ENCODE measurements around the gene SLC38A8. TPM values are rescaled to one million over a fixed set of nuclear protein-coding genes. Genes with fewer than 3 reads are reported as not detected.

SLC38A8 gene
- total RNA-seq, 3 donors from 2014 or later: not detected

GRCh38 chr16:84021488-84021887 lies 21.1 kb downstream of the SLC38A8 start:
- H3K4me1 ChIP-seq: no peaks in the 10 kb centered on the region
- peaks cover 0 to 3% of the 10 kb centered on the region in 2 donors for H3K27me3 ChIP-seq
- no peak overlapping the region for H3K27ac ChIP-seq
- intact Hi-C loops (cut with DNase I; ENCODE audit: low total_unique reads): loop anchor here (1.0 kb wide), 1 partner anchor 19 kb away; no protein-coding TSS in a partner anchor
- DNase-seq (ENCODE audit: low spot score in 2 of 2): no peak
- H3K9me3 ChIP-seq: peaks cover 0 to 15% of the 10 kb centered on the region in 2 donors
- H3K36me3 ChIP-seq: no peaks in the 10 kb centered on the region
- TF ChIP-seq POLR2AphosphoS5 (IDR thresholded peaks at IDR 0.05) (no peak), POLR2A (IDR thresholded peaks at IDR 0.05) (no peak), CTCF (IDR thresholded peaks at IDR 0.05) (no peak)
- no peak overlapping the region for H3K4me3 ChIP-seq

- H3K36me3 ChIP-seq: no peaks in the 10 kb centered on the region
- no peaks in the 10 kb centered on the region for H3K4me1 ChIP-seq
- H3K4me3 ChIP-seq: no peak overlapping the region
- DNase-seq (ENCODE audit: low spot score in 2 of 2): no peak
- H3K27me3 ChIP-seq: no peaks in the 10 kb centered on the region
- H3K9me3 ChIP-seq: peaks cover 0 to 15% of the 10 kb centered on the region in 2 donors
- intact Hi-C loops (cut with DNase I; ENCODE audit: low total_unique reads): no loop called here
- H3K27ac ChIP-seq: no peak overlapping the region
- TF ChIP-seq POLR2A (IDR thresholded peaks at IDR 0.05): no peak
- no peak for TF ChIP-seq CTCF (IDR thresholded peaks at IDR 0.05)
- TF ChIP-seq POLR2AphosphoS5 (IDR thresholded peaks at IDR 0.05): no peak
These were observed 22.2 kb downstream of the SLC38A8 start for GRCh38 chr16:84020353-84020752.

GRCh38 chr16:84018710-84019109 lies 23.9 kb downstream of the SLC38A8 start:
- Histone ChIP-seq H3K27ac (no peak overlapping the region), H3K36me3 (no peaks in the 10 kb centered on the region), H3K4me3 (no peak overlapping the region), H3K27me3 (no peaks in the 10 kb centered on the region), H3K4me1 (no peaks in the 10 kb centered on the region), H3K9me3 (peaks cover 0 to 15% of the 10 kb centered on the region in 2 donors)
- intact Hi-C loops (cut with DNase I; ENCODE audit: low total_unique reads): no loop called here
- DNase-seq (ENCODE audit: low spot score in 2 of 2): no peak
- TF ChIP-seq POLR2AphosphoS5 (IDR thresholded peaks at IDR 0.05): no peak
- TF ChIP-seq CTCF (IDR thresholded peaks at IDR 0.05): no peak
- TF ChIP-seq POLR2A (IDR thresholded peaks at IDR 0.05): no peak

GRCh38 chr16:84016477-84016876 lies 26.1 kb downstream of the SLC38A8 start:
- intact Hi-C loops (cut with DNase I; ENCODE audit: low total_unique reads): no loop called here
- no peaks in the 10 kb centered on the region for H3K4me1 ChIP-seq
- H3K27me3 ChIP-seq: no peaks in the 10 kb centered on the region
- peaks cover 0 to 8% of the 10 kb centered on the region in 2 donors for H3K9me3 ChIP-seq
- DNase-seq (ENCODE audit: low spot score in 2 of 2): no peak
- no peak overlapping the region for H3K27ac ChIP-seq
- TF ChIP-seq POLR2AphosphoS5 (IDR thresholded peaks at IDR 0.05) (no peak), POLR2A (IDR thresholded peaks at IDR 0.05) (no peak), CTCF (IDR thresholded peaks at IDR 0.05) (no peak)
- H3K36me3 ChIP-seq: no peaks in the 10 kb centered on the region
- no peak overlapping the region for H3K4me3 ChIP-seq

- no peak for DNase-seq (ENCODE audit: low spot score in 2 of 2)
- no peaks in the 10 kb centered on the region for H3K36me3 ChIP-seq
- H3K9me3 ChIP-seq: no peaks in the 10 kb centered on the region
- H3K27ac ChIP-seq: no peak overlapping the region
- intact Hi-C loops (cut with DNase I; ENCODE audit: low total_unique reads): no loop called here
- H3K4me1 ChIP-seq: no peaks in the 10 kb centered on the region
- TF ChIP-seq CTCF (IDR thresholded peaks at IDR 0.05) (no peak), POLR2A (IDR thresholded peaks at IDR 0.05) (no peak), POLR2AphosphoS5 (IDR thresholded peaks at IDR 0.05) (no peak)
- H3K4me3 ChIP-seq: no peak overlapping the region
- H3K27me3 ChIP-seq: no peaks in the 10 kb centered on the region
These were observed 27.2 kb downstream of the SLC38A8 start for GRCh38 chr16:84015399-84015798.
